HCEC 1CT (cell line): ENCODE results near the gene HSD17B8.
"Not testable (repeated sequence)": the region's sequence is repeated elsewhere in the genome, so short reads cannot be mapped to it uniquely, and the experiment has no call there.

Experiments
- DNase-seq: peaks from one replicate; pipeline ENCODE4 v3.0.0-alpha.2; 2017

Gene HSD17B8

GRCh38 chr6:33207552-33208090 is 3.2 kb downstream of the HSD17B8 start:
- DNase-seq: peak; percentile 55

GRCh38 chr6:33208091-33208967 is 3.9 kb downstream of the HSD17B8 start, which contains the start of gene RING1:
RING1 (plus strand) TSS chr6:33208500; CDS start chr6:33208823, 323 bp downstream.
- peak; percentile 71 for DNase-seq

- DNase-seq: no peak
These were observed 5.4 kb downstream of the HSD17B8 start for GRCh38 chr6:33209856-33210255.

DNA sequence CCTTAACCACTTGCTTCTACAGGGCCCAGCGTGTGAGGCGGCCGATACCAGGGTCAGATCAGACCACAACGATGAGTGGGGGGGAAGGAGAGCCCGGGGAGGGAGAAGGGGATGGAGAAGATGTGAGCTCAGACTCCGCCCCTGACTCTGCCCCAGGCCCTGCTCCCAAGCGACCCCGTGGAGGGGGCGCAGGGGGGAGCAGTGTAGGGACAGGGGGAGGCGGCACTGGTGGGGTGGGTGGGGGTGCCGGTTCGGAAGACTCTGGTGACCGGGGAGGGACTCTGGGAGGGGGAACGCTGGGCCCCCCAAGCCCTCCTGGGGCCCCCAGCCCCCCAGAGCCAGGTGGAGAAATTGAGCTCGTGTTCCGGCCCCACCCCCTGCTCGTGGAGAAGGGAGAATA is 6.7 kb downstream of the HSD17B8 start:
- DNase-seq: no peak

GRCh38 chr6:33211666-33212422 is 7.4 kb downstream of the HSD17B8 start:
- DNase-seq: no peak

GRCh38 chr6:33212857-33213165 is 8.4 kb downstream of the HSD17B8 start:
- no peak for DNase-seq

- DNase-seq: no peak
These were observed 8.9 kb downstream of the HSD17B8 start for GRCh38 chr6:33213166-33213988.

DNA sequence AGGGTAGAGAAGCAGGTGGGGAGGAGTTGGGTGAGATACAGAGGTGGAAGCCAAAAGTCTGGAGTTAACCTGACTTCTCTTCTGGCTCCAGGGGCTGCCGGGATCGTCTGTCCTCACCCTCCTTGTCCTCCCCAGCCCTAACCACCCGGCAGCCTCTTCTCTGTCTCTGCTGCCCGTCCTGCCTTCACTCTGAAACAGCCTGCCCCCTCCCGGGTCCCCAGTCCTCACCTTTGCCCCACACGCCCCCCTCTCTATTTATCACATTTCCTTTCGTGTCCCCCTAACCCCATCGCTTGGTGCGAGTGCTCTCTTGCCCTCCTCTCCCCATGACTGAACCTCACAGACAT is 9.5 kb downstream of the HSD17B8 start:
- no peak for DNase-seq

DNA sequence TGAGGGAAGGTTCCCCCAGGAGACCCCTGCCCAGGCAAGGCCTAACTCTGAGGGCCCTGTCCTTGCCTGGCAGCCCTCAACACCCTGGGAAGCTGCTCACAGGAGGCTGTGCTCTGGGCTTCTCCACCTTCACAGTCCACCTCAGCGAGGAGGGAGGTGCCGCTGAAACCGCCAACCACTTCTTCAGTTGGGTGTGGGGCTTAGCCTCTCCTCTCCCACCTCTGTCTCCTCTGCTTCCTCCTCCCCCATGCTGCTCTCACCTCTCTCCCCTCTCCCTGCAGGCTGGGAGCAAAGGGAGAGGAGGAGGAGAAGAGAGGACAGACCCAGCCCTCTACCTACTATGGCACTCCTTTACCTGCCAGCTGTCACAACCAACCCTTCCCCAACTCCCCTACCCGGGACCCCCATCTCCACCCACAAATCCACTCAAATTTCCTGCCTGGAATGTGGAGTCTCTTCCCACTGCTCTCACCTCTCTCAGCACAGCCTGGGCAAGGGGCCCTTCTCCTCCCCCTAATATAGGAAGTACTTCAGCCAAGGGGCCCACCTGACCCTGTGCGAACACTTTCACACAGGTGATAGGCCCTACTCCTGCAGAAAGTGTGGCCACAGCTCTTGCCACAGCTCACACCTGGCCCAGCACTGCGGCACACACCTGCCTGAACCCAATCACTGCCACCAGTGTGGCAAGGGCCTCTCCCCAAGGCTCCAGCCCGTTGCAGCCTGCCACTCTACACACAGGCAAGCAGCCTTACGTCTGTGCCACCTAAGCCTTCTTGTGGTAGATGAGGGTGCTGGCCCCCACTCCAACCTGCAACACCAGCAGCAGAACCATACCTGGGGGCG is 11.0 kb downstream of the HSD17B8 start:
- no peak for DNase-seq

- DNase-seq: no peak
These were observed 11.7 kb downstream of the HSD17B8 start for GRCh38 chr6:33216117-33216649.

- DNase-seq: no peak
These were observed 12.8 kb downstream of the HSD17B8 start for GRCh38 chr6:33217246-33217645.

DNA sequence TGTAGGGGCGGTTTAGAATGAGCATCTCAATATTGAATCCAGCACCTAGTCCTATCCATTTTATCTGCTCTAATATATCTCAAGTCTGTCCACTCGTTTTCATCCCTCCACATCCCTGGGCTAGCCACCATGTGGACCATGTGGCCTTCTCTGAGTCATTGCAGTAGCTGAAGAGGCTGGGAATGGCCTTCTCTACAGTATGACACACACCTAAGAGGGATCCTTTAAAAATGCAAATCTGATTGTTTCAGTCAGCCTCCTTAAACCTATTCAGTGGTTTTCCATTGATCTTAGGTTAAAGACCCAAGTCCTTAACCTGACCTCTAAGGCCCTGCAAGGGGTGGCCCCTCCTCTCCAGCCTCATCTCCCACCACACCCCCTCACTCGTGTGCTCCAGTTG is 13.2 kb downstream of the HSD17B8 start:
- DNase-seq: no peak

DNA sequence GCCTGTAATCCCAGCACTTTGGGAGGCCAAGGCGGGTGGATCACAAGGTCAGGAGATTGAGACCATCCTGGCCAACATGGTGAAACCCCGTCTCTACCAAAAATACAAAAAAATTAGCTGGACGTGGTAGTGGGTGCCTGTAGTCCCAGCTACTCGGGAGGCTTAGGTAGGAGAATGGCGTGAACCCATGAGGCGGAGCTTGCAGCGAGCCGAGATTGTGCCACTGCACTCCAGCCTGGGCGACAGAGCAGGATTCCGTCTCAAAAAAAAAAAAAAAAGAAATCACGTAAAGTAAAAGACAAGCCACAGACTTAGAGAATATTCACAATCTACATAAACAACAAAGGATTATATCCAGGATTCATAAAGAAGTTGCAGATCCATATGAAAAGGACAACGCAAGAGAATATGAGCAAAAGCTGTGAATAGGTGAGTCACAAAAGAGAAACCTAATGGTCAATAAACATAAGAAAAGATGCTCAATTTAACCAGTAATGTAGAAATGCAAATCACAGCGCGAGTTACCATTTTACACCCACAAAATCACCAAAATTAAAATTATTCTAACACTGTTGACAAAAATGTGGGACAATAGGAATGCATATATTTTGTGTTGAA is 22.2 kb downstream of the HSD17B8 start:
- DNase-seq: not testable (repeated sequence)

DNA sequence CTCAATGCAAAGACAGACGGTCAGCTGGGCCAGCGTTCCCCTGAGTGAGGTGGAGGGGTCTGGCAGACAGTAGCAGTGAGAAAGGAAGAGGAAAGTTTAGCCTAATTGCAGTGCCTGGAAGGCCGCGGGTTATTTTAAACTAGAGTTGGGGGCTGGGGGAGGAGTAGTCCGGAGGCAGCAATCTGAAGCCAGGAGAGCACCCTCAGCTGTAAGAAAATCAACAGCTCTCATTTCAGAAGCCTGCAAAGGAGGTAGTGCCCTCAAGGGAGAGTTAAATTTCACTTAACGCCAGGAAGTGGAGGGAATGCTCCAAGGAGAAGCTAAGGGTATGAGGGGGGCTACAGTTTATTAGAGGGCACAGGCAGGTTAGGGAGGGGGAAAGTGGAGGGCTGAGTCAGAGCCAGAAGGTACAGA is 30.8 kb downstream of the HSD17B8 start:
- no peak for DNase-seq

GRCh38 chr6:33236328-33236727 is 31.9 kb downstream of the HSD17B8 start:
- no peak for DNase-seq

DNA sequence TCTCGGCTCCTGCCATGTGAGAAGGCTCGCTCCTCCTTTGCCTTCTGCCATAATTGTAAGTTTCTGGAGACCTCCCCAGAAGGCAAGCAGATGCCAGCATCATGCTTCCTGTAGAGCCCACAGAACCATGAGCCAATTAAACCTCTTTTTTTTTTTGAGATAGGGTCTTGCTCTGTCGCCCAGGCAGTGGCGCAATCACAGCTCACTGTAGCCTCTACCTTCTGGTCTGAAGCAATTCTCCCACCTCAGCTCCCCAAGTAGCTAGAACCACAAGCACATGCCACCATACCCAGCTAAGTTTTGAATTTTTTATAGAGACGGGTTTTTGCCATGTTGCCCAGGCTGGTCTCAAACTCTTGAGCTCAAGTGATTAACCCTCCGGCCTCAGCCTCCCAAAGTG is 32.4 kb downstream of the HSD17B8 start:
- DNase-seq: no peak

GRCh38 chr6:33237741-33238140 is 33.3 kb downstream of the HSD17B8 start:
- DNase-seq: no peak

DNA sequence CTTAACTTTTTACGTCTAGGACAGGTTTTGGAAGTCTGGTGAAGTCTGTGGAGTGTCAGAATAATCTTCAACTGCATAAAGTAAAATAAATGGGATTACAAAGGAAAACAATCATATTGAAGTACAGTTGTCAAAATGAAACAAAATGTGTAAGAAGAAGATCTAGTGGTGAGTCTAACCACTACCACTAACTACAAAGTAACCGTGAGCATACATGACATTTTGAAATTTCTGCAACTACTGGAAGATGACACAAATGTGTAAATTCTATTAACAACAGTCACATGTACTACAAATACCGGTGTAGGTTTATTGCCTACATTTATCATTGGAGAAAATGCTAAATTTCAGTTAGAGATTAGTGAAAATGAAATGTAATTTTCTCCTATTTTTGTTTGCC is 37.5 kb downstream of the HSD17B8 start:
- no peak for DNase-seq

DNA sequence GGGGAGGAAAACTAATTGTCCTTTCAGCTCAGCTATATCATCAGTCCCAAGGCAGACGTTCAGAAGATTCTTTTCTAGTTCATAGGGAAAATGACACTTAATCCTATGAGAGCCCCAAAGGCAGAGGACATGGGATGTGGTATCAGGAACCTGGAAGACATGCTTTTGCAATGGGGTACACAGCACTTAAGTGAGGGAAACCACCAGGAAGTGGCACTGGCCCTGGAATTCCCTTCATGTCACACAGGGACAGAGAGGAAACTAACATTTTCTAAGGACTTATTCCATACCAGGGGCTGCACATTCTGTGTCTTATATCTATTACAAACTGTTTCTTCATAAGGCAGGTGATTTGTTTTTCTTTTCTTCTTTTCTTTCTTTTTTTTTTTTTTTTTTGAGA is 39.0 kb downstream of the HSD17B8 start:
- no peak for DNase-seq

DNA sequence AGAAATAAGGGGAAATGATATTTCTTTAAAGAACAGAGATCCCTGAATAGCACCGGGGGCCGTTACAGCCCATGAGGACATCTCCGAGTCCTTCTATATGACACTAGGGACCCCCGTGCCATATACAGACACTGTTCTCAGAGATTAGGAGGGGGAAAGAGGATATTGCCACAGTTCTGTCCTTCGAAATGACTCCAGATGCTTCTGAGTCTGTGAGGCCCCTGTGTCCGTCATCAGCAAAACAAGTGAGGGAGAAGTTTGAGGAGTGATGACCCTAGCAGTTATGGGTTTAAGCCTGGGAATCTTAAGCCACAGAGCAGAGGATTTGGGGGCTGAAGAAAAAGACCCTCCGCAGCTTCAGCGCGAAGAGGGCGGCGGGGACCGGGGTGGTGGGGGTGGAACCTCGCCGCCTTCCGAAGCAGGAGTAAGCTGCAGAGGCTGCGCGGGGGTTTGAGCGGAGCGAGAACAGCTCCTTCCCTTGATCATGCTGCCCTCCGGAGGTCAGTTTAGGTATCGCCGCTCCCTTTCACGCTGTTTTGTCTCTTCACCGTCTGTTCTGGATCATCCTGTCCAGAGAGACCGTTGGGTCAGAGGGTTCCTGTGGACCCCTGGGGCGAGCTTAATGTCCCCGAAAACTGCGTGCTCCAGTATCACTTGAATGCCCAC is 43.7 kb downstream of the HSD17B8 start:
- DNase-seq: peak; percentile 79

DNA sequence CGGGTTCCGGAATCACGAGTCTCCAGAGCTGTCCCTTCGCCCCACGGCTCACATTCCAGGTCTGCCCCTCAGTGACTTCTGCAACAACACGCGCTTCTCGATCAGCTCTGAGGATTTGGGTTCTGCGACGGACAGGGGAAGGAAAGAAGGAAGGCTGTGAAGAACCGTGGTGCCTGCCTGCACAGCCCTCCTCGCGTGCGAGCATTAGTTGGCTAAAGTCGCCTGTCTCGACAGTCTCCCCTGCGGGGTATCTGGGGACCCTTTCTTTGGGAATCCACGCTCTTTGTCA is 44.1 kb downstream of the HSD17B8 start:
- peak; percentile 60 for DNase-seq
